SH-SY5Y (cell line): ENCODE data around the gene ACMSD.

Source experiments
- GATA2 ChIP-seq: IDR thresholded peaks from 2 replicates; pipeline ENCODE4 v1.6.1; 2011; ENCODE audit warnings: mild to moderate bottlenecking, low read depth, low read length
- GATA3 ChIP-seq: IDR thresholded peaks from 2 replicates; pipeline ENCODE4 v1.6.1; 2011; ENCODE audit warnings: low read depth, mild to moderate bottlenecking, low read length, moderate library complexity

- TF ChIP-seq GATA2 (no peak), GATA3 (no peak)
Measured at GRCh38 chr2:134934641-134935040, 96.2 kb downstream of the ACMSD start.
